H1 (cell line): ENCODE measurements around the gene THOP1. TPM values are rescaled to one million over a fixed set of nuclear protein-coding genes. Genes with fewer than 3 reads are reported as not detected.

ENCODE experiments used
- CTCF ChIA-PET: fragments of 300-600 bp; sonication (Branson Sonifier 250); formaldehyde crosslinking; loops from one replicate; lab custom pipeline; 2021; ENCODE audit not compliant: partially characterized antibody; lab: Charles Lee
- POLR2A ChIA-PET: fragments of 300-600 bp; sonication (Branson Sonifier 250); formaldehyde crosslinking; loops from one replicate; lab custom pipeline; 2021; ENCODE audit warnings: inconsistent platforms; ENCODE audit not compliant: partially characterized antibody; lab: Charles Lee
- DNase-seq, 2 experiments: peaks; one replicate each; pipeline versions ENCODE4 v3.0.0 to v3.0.0-alpha.2; 2010 to 2022; ENCODE audit warnings: low spot score in 2 of 2, low read depth in 1 of 2, mixed read lengths in 1 of 2
- FAIRE-seq: peaks from 2 replicates; lab custom pipeline; 2011; peaks lifted over from hg19 to GRCh38; lab: Jason Lieb, UNC
- H2AFZ ChIP-seq: 2 replicates; pipeline ENCODE4 v1.8.1; 2012; ENCODE audit warnings: low read length, inconsistent platforms
- H2AK5ac ChIP-seq: 2 replicates; pipeline ENCODE4 v1.6.1; 2013; ENCODE audit warnings: low read depth, low read length
- H2BK120ac ChIP-seq: replicated peaks from 2 replicates; pipeline ENCODE3; 2013; ENCODE audit warnings: low read depth, low read length, inconsistent platforms
- H2BK12ac ChIP-seq: 2 replicates; pipeline ENCODE4 v1.6.1; 2013; ENCODE audit warnings: low read depth, low read length
- H2BK15ac ChIP-seq: 2 replicates; pipeline ENCODE4 v1.6.1; 2013; ENCODE audit warnings: low read length
- H2BK20ac ChIP-seq: 2 replicates; pipeline ENCODE4 v1.6.1; 2013; ENCODE audit warnings: low read length
- H2BK5ac ChIP-seq: 2 replicates; pipeline ENCODE4 v1.6.1; 2013; ENCODE audit warnings: low read depth, low read length
- H3K14ac ChIP-seq: 2 replicates; pipeline ENCODE4 v1.6.1; 2013; ENCODE audit warnings: inconsistent platforms; ENCODE audit not compliant: insufficient read length
- H3K18ac ChIP-seq: 2 replicates; pipeline ENCODE4 v1.6.1; 2013; ENCODE audit warnings: low read length; ENCODE audit errors: extremely low read depth
- H3K23ac ChIP-seq: 2 replicates; pipeline ENCODE4 v1.6.1; 2013; ENCODE audit warnings: inconsistent platforms; ENCODE audit not compliant: insufficient read length
- H3K23me2 ChIP-seq: 2 replicates; pipeline ENCODE4 v1.6.1; 2013; ENCODE audit warnings: low read depth, low read length
- H3K27ac ChIP-seq: 2 replicates; pipeline ENCODE4 v1.6.1; 2011; ENCODE audit warnings: low read depth, low read length, inconsistent platforms
- H3K27me3 ChIP-seq, 4 experiments: replicated peaks in 1 of 4; 1 replicate in 1 of 4; 2 replicates in 3 of 4; pipeline versions ENCODE4 v1.6.1 to v1.8.1; 2011 to 2013; ENCODE audit warnings: low read length in 3 of 4, mild to moderate bottlenecking in 3 of 4, inconsistent platforms in 2 of 4, mixed read lengths in 2 of 4, moderate library complexity in 1 of 4; ENCODE audit not compliant: control insufficient read depth in 3 of 4, insufficient read depth in 3 of 4; ENCODE audit errors: extremely low read depth in 1 of 4
- H3K36me3 ChIP-seq, 4 experiments: 2 replicates each; pipeline versions ENCODE4 v1.6.1 to v1.8.1; 2011 to 2013; ENCODE audit warnings: mild to moderate bottlenecking in 4 of 4, low read length in 3 of 4, moderate library complexity in 2 of 4, control low read depth in 1 of 4, inconsistent platforms in 1 of 4; ENCODE audit not compliant: insufficient read depth in 4 of 4, control insufficient read depth in 2 of 4
- H3K4ac ChIP-seq: replicated peaks from 2 replicates; pipeline ENCODE3; 2013; ENCODE audit warnings: low read length, low read depth, mixed read lengths, inconsistent platforms; ENCODE audit not compliant: insufficient read length
- H3K4me1 ChIP-seq, 4 experiments: replicated peaks in 1 of 4; 1 replicate in 1 of 4; 2 replicates in 3 of 4; pipeline versions ENCODE4 v1.6.1 to v1.8.1; 2011 to 2013; ENCODE audit warnings: low read length in 3 of 4, inconsistent platforms in 2 of 4, mixed read lengths in 1 of 4; ENCODE audit not compliant: insufficient read depth in 4 of 4, control insufficient read depth in 3 of 4
- H3K4me2 ChIP-seq, 2 experiments: 2 replicates each; pipeline versions ENCODE4 v1.6.1 to v1.8.1; 2011 to 2013; ENCODE audit warnings: low read depth in 2 of 2, low read length in 2 of 2, control low read depth in 1 of 2, inconsistent platforms in 1 of 2, mild to moderate bottlenecking in 1 of 2; ENCODE audit not compliant: insufficient read depth in 1 of 2
- H3K4me3 ChIP-seq, 4 experiments: fragments of 200-600, 300-600 bp in 1 of 4; sonication (generic), shearing (Covaris generic), sonication (Bioruptor Twin) in 1 of 4; 2 replicates each; pipeline versions ENCODE4 v1.5.1 to v1.8.1; 2011 to 2016; ENCODE audit warnings: low read length in 4 of 4, low read depth in 3 of 4, control low read depth in 2 of 4, inconsistent platforms in 2 of 4, mild to moderate bottlenecking in 2 of 4, mixed read lengths in 1 of 4, moderate library complexity in 1 of 4; ENCODE audit not compliant: insufficient read depth in 2 of 4; ENCODE audit errors: extremely low read depth in 1 of 4
- H3K56ac ChIP-seq: replicated peaks from 2 replicates; pipeline ENCODE3; 2013; ENCODE audit warnings: low read depth, mild to moderate bottlenecking, mixed read lengths, low read length, inconsistent platforms; ENCODE audit not compliant: insufficient read length
- H3K79me1 ChIP-seq: 2 replicates; pipeline ENCODE4 v1.6.1; 2013; ENCODE audit warnings: low read depth, low read length, control low read depth
- H3K79me2 ChIP-seq, 2 experiments: 2 replicates each; pipeline versions ENCODE4 v1.6.1 to v1.8.1; 2012 to 2013; ENCODE audit warnings: low read length in 2 of 2, mild to moderate bottlenecking in 2 of 2, inconsistent platforms in 1 of 2; ENCODE audit not compliant: insufficient read depth in 2 of 2, control insufficient read depth in 1 of 2
- H3K9ac ChIP-seq, 4 experiments: replicated peaks in 1 of 4; 1 replicate in 1 of 4; 2 replicates in 3 of 4; pipeline versions ENCODE4 v1.6.1 to v1.8.1; 2011 to 2013; ENCODE audit warnings: low read depth in 3 of 4, low read length in 3 of 4, control low read depth in 2 of 4, mild to moderate bottlenecking in 2 of 4, moderate library complexity in 2 of 4, inconsistent platforms in 1 of 4; ENCODE audit errors: extremely low read depth in 1 of 4
- H3K9me3 ChIP-seq, 2 experiments: 2 replicates each; pipeline versions ENCODE4 v1.6.1 to v1.8.1; 2012 to 2013; ENCODE audit warnings: mild to moderate bottlenecking in 2 of 2, moderate library complexity in 2 of 2, control low read depth in 1 of 2, inconsistent platforms in 1 of 2, low read depth in 1 of 2, low read length in 1 of 2, mixed read lengths in 1 of 2; ENCODE audit not compliant: insufficient read depth in 2 of 2
- H4K20me1 ChIP-seq, 2 experiments: replicated peaks in 1 of 2; 2 replicates each; pipeline versions ENCODE3 to v1.8.1; 2011 to 2013; ENCODE audit warnings: inconsistent platforms in 2 of 2, low read length in 2 of 2, mild to moderate bottlenecking in 1 of 2; ENCODE audit not compliant: insufficient read depth in 2 of 2, control insufficient read depth in 1 of 2
- H4K5ac ChIP-seq: 2 replicates; pipeline ENCODE4 v1.6.1; 2013; ENCODE audit warnings: low read length, low read depth, mixed read lengths, inconsistent platforms; ENCODE audit not compliant: insufficient read length
- H4K8ac ChIP-seq: 2 replicates; pipeline ENCODE4 v1.8.0; 2013; ENCODE audit warnings: mild to moderate bottlenecking, moderate library complexity, low read length, inconsistent platforms; ENCODE audit not compliant: insufficient read depth; ENCODE audit errors: extremely low read depth
- H4K91ac ChIP-seq: replicated peaks from 2 replicates; pipeline ENCODE3; 2013; ENCODE audit warnings: low read length, mixed read lengths, inconsistent platforms; ENCODE audit not compliant: insufficient read length
- EGR1 ChIP-seq: IDR thresholded peaks from 2 replicates; pipeline ENCODE4 v1.6.1; 2011; ENCODE audit warnings: low read depth, low read length, borderline replicate concordance
- KDM4A ChIP-seq: IDR thresholded peaks from one replicate; pipeline ENCODE4 v1.7.1; 2012; ENCODE audit warnings: low read depth, mild to moderate bottlenecking, moderate library complexity, low read length, inconsistent platforms; ENCODE audit not compliant: severe bottlenecking
- WGBS, 2 experiments: shearing (Covaris generic) in 1 of 2; methylation state at CpG; one replicate each; pipeline versions ENCODE4 v1.1.6 to v1.1.7; 2013 to 2015; ENCODE audit warnings: low lambda C conversion rate in 2 of 2, mixed read lengths in 2 of 2, inconsistent platforms in 1 of 2, low coverage in 1 of 2, missing lambda C conversion rate in 1 of 2; ENCODE audit not compliant: insufficient replicate concordance in 2 of 2, insufficient coverage in 1 of 2, insufficient read length in 1 of 2; ENCODE audit errors: extremely low coverage in 1 of 2, missing lambda C conversion rate in 1 of 2; 5-methylcytosine and 5-hydroxymethylcytosine counted together
- polyA plus RNA-seq, 7 experiments: library from polyadenylated mRNA; depleted of rRNA in 3 of 7; stranded (reverse) in 5 of 7; unstranded in 2 of 7; fragments of >200 nt in 5 of 7; fragments of 200-250 nt in 2 of 7; gene quantifications; 1 replicate in 5 of 7; 2 replicates in 1 of 7; 4 replicates in 1 of 7; pipeline versions ENCODE4 v1.2.1 to v1.2.3, GENCODE V29; 2011 to 2013; ENCODE audit warnings: missing spikeins in 2 of 7, mixed read lengths in 2 of 7
- total RNA-seq: library from RNA; stranded (reverse); fragmentation: NEBNext Ultra II Directional; extraction: Animal tissue kit (Norgen Biotek cat#: 25700); gene quantifications from 2 replicates; pipeline ENCODE4 v1.2.1, GENCODE V29; 2021
- TF ChIP-seq, protein P1 (sequence below): IDR thresholded peaks from 2 replicates; pipeline ENCODE4 v1.6.1; 2012; ENCODE audit warnings: inconsistent platforms

THOP1 gene
- total and polyA plus RNA-seq, 2 of the 8 experiments (the other 6 are each of a cell fraction or from before 2014, with no cell fraction given), result 136 to 159 TPM

DNA sequence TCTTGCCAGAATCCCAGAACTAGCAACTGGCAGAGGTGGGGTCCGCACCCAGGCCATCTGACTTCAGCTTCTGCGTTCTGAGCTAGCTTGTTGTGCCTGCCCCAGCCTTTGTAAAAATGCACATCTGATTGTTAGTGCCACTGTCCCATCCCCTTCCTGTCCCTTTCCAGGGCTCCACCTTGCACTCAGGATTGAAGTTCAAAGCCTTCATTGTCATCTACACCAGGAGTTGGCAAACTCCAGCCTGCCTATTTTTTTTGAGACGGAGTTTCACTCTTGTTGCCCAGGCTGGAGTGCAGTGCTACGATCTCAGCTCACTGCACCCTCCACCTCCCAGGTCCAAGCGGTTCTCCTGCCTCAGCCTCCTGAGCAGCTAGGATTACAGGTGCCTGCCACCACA lies 2.9 kb downstream of the THOP1 start:
- Histone ChIP-seq H3K27me3 (no peaks in the 10 kb centered on the region), H2BK12ac (no peak overlapping the region), H4K8ac (no peak overlapping the region), H2BK20ac (no peak overlapping the region), H4K91ac (no peak overlapping the region), H2AK5ac (no peak overlapping the region), H4K20me1 (peaks cover 2 to 21% of the 10 kb centered on the region in 2 experiments), H2BK120ac (no peak overlapping the region)
- WGBS, 2 experiments, result 94% methylated on average over 5 of the region's 5 CpGs; no CpG with 5 or more reads in 1 of the 2 experiments
- no peak for FAIRE-seq
- CTCF ChIA-PET, result interaction anchor here (0.6 kb wide), 1 partner anchor 86 kb away, joined by 3 read pairs; no protein-coding TSS in a partner anchor
- POLR2A ChIA-PET, result interaction anchor here (1.7 kb wide), 1 partner anchor 9 kb away, joined by 5 read pairs; no protein-coding TSS in a partner anchor
- TF ChIP-seq EGR1 (no peak), KDM4A (no peak)
- TF ChIP-seq, protein P1, sequence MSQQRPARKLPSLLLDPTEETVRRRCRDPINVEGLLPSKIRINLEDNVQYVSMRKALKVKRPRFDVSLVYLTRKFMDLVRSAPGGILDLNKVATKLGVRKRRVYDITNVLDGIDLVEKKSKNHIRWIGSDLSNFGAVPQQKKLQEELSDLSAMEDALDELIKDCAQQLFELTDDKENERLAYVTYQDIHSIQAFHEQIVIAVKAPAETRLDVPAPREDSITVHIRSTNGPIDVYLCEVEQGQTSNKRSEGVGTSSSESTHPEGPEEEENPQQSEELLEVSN, result no peak
- TF ChIP-seq, all 59 proteins: peak for 0
- H3K4ac ChIP-seq, result no peak overlapping the region
- peaks cover 7 to 44% of the 10 kb centered on the region in 2 experiments; a peak in 3 of 4 replicates for H3K79me2 ChIP-seq
- H3K79me1 ChIP-seq, result peaks cover 10% of the 10 kb centered on the region
- no peak overlapping the region for H4K5ac ChIP-seq
- H3K9me3 ChIP-seq, result no peaks in the 10 kb centered on the region
- peaks cover 8 to 32% (median 17%) of the 10 kb centered on the region in 4 experiments for H3K36me3 ChIP-seq
- peaks cover 0 to 2% (median 0%) of the 10 kb centered on the region in 4 experiments; a peak in 2 of 7 replicates for H3K4me1 ChIP-seq
- no peak overlapping the region for H3K56ac ChIP-seq
- peaks cover 6% of the 10 kb centered on the region; the same call in 1 of the 2 replicates for H3K23me2 ChIP-seq
- H3K27ac ChIP-seq, result no peak overlapping the region
- H3K14ac ChIP-seq, result no peak overlapping the region
- no peak overlapping the region for H3K18ac ChIP-seq
- H2BK5ac ChIP-seq, result no peak overlapping the region
- H3K9ac ChIP-seq, result no peak overlapping the region
- DNase-seq, result no peak
- H3K4me2 ChIP-seq, result no peak overlapping the region
- H3K23ac ChIP-seq, result no peak overlapping the region
- no peak overlapping the region for H2BK15ac ChIP-seq
- no peak overlapping the region for H3K4me3 ChIP-seq
- H2AFZ ChIP-seq, result no peak overlapping the region
